CD4-positive, alpha-beta T cell treated with Interleukin-12 subunit alpha and Interleukin-12 subunit beta, for 1 hour (primary cell): Measurements from ENCODE around the gene ERBB4.

ENCODE experiments used
- DNase-seq: peaks from one replicate; pipeline ENCODE4 v3.0.0-alpha.2; 2020

The ERBB4 gene

GRCh38 chr2:211875488-211875887 lies 663.1 kb downstream of the ERBB4 start:
- DNase-seq = no peak

- DNase-seq = no peak
Measured at GRCh38 chr2:211868996-211869533, 669.5 kb downstream of the ERBB4 start.

DNA sequence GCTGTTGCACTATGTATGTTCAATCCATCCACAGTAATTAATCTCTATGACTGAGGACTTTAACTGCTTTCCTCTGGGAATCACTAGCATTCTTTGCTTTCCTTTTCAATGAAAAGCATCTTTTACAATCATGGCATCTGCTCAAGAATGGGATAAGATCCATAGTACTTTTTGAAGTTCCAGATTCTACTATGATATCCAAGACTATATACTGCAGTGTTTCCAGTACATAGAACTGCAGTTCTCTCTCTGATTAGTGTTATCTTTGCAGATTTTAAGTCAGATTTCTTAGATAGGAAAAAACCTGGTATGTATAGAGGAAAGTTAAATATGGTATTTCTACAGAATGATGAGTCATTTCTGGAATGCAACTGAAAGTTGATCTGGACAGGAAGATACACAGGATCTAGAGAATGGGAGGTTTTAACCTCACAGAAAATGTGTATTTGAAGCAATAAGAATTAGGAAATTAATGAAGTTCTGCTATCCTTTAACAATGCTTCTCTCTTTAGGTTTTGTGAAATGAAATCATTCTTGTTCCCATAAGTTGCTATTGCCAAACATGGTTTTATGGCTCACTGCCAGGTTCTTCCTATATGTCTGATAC lies 670.7 kb downstream of the ERBB4 start:
- DNase-seq = no peak

DNA sequence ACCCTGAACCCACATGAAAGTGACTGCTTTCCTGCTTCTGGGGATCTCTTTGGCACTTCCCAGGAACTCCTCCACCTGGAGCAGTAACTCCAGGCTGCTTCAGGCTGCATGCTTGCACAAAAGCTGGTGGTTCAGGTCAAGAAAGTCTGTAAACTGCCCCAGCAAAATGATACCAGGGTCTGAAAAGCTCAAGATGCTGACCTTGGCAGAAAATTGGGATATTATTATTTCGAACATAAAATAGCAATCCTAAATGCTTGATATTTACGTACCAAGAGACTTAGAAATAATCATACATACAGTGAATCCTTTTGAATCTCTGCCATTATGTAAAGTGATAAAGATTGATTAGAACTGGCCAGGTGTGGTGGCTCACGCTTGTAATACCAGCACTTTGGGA lies 674.3 kb downstream of the ERBB4 start:
- no peak for DNase-seq

- no peak for DNase-seq
Measured at GRCh38 chr2:211860224-211860623, 678.4 kb downstream of the ERBB4 start.

DNA sequence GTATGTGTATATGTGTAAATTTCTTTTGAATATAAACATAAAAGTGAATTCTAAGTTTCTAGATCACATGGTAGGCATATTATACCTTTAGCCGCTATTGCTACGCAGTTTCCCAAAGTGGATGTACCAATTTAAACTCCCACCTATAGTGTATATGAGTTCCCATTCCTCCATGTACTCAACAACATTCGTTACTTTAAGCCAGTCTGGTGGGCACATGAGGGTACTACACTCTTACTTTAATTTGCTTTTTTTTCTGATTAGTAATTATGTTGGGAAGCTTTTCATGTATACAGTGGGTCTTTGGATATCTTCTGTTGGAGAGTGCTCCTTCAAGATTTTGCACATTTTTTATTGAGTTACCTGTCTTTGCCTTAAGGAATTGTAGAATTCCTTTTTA lies 683.8 kb downstream of the ERBB4 start:
- DNase-seq = no peak

DNA sequence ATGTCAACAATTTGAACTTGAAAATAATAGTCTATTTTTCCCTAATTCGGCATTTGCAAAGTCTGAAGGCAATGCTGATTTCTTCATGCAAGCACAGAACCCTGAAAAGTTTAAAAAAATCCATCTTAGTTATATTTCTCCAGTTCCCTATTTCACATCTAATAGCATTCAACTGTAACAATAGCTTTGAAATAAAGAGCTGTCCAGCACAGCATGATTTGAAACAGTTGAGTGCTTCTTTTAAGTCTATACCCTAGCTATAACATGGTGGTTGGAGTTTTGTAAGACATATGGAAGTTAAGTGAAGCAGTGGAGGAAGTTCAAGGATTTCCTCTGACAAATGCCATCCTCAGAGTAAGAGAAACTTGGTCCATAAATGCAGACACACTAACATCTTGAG lies 691.9 kb downstream of the ERBB4 start:
- DNase-seq = no peak

DNA sequence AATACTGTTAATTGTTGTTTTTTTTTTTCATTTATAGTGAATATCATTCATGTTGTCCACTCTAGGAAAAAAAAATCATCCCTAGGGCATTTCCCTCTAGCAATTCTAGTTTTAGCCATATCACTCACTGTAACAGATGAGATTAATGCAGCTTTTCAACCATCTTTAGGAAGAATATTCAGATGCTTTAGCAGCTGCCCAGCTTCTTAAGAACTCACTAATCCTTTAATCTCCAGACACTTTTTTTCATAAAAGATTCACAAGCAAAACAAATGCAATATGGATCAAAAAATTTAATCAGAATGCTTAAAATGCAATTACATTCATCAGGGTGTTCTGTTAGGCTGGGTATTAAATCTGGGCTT lies 692.6 kb downstream of the ERBB4 start:
- no peak for DNase-seq

DNA sequence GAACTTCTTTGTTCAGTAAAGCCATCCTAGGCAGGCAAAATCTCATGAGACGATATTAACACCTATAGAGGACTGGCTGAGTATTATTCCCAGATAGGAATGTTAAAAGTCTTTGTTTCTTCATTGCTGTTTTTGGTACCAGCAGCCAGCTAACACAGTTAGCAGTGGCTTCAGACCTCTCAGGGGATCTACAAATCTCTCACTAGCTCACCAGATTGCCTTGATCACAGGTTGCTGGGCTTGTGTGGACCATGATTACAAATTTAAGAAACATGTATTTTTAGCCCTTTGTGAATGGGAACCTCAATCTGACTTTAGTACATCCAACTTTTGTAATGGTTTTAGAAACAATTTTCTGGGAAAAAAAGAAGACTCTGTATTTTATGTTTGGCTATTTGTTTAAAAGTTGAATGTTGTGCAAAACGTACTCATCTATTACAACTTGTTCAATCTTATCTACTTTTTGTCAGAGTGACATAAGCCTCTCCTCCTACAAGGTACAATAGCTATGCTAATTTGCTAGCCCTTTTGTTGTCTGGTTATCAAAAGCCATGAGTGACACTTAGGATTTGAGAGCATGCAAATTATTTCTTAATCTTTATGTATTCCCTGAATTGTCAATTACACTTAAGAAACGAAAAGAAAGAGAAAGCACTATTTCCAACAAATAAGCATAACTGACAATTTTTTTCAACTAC lies 693.1 kb downstream of the ERBB4 start:
- DNase-seq = no peak

DNA sequence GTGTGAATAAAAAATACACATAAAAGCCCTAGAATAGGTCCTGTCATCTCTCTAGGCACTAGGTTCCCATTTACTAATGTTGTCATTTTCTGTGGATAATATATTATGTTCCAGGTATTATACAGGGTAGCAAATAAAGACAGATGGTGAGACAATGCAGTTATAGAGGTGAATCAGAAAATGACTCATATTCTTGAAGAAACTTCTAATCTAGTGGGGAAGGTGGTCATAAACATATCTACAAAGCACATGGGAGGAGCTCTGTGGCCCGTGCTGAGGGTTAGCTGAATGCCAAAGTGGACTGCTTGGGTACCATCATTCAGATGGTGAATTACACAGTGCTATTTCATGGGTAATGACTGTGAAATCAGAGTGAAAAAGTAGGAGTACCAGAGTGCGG lies 700.9 kb downstream of the ERBB4 start:
- no peak for DNase-seq

- no peak for DNase-seq
Measured at GRCh38 chr2:211837206-211837605, 701.4 kb downstream of the ERBB4 start.

GRCh38 chr2:211836409-211836808 lies 702.2 kb downstream of the ERBB4 start:
- no peak for DNase-seq

GRCh38 chr2:211835695-211836094 lies 702.9 kb downstream of the ERBB4 start:
- DNase-seq = no peak

GRCh38 chr2:211833582-211834279 lies 704.9 kb downstream of the ERBB4 start:
- no peak for DNase-seq

GRCh38 chr2:211829725-211830124 lies 708.9 kb downstream of the ERBB4 start:
- DNase-seq = no peak

DNA sequence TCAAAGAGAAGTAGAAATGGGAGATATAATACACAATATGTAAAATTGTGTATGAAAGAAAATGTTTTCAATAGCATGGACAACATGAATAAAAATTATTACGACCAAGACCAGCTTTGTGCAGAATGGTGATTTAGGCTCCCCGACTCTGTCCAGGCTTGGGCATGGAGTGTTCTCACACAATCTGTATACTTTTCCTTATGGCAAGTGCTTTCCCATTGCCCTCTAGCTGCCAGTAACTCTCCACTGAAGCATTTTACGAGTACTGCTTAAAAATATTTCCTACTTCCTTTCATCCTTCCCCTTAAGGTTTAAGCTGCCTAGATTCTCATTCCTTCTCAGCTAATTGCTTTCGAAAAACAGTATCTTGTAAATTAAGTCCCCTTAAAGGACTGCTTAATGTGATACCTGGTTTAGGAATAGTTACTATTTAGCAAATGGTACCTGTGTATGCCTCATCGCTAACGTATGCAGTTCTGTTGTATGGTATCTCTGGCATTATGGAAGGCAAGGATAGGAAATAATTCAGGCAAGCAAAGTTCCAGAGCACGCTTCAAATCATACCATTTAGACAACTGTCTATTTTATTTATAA lies 714.6 kb downstream of the ERBB4 start:
- DNase-seq = no peak

- no peak for DNase-seq
Measured at GRCh38 chr2:211822686-211823335, 715.8 kb downstream of the ERBB4 start.

DNA sequence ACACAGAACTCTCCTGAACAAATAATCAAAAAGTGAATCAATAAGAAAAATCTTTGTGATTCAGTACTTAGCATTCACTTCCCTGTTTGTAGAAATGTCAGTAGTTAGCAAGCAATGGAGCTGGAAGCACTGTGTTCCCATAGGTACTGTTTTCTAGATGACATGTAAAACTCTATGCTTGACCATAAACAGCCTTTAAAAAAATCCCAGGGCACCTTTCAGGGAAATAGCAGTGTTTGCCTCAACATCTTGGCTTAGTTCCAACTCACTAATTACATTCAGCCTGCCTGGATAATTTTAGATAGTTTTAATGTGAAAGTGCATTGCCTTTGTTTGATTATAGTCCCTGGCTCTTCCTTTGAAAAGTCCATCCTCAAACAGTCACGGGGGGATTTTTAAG lies 721.8 kb downstream of the ERBB4 start:
- DNase-seq = no peak

DNA sequence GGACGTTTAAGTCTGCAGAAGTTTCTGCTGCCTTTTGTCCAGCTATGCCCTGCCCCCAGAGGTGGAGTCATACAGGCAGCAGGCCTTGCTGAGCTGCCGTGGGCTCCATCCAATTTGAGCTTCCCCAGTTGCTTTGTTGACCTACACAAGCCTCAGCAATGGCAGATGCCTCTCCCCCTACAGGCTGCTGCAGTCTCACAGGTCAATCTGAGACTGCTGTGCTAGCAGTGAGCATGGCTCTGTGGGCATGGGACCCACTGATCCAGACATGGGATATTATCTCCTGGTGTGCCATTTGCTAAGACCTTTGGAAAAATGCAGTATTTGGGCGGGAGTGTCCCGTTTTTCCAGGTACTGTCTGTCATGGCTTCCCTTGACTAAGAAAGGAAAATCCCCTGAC lies 726.0 kb downstream of the ERBB4 start:
- no peak for DNase-seq

DNA sequence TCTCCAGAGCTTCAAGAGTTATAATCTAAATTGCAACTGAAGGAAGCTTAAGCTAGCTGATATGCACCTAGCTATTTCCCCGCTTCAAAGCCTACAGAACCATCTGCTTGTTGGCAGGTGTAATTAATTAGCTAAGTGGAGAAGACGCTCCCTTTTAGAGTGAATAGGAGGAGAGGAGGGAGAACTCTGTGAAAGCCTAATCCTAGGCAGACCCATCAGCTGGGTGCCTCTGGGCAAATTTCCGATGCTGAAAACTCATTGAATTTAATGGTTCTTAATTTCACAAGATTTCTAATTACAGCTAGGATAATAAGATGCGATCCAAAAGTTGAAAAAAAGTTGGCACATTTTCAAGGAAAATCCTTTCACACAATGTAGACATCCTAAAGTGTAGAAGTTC lies 735.9 kb downstream of the ERBB4 start:
- no peak for DNase-seq

DNA sequence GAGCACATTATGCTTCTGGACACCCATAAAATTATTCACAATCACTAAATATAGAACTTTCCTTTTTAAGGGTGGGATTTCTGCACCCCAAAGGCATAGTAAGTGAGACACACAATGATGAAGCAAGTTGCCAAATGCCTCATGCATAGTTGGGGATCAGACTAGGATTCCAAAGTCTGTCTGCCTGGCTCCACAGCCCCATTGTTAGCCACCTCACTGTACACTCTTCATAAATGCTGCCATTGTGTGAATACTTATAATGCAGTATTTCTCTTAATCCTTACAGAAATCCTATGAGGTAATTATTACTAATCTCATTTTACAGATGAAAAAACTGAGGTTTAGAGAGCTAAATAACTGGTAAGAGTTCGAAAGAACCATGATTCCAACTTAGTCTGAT lies 738.6 kb downstream of the ERBB4 start:
- no peak for DNase-seq

DNA sequence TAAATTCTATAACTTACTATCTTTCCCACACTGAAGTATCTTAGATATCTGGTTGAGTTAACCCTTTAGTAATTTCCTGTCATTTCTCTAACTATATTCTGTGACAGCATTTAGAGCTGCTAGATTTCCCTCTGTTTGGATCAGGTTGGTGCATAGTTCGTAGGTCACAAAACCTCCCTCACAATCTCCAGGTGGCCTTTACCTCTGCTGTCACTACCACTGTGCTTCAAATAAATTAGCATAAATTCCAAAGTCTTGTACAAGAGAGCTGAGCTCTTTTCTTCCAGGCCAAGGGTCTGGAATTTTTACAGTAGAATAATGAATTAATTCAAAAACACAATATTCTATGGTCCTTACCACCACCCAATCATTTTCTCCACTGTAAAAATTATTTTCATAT lies 739.7 kb downstream of the ERBB4 start:
- no peak for DNase-seq

- DNase-seq = no peak
Measured at GRCh38 chr2:211793690-211794089, 744.9 kb downstream of the ERBB4 start.
